HG02938 (cell line): ENCODE results near the gene MTRF1.

Source experiments
- ATAC-seq: cut with Tn5 transposase; IDR thresholded peaks from one replicate; pipeline ENCODE4 v1.9.1; 2021; ENCODE audit warnings: mild to moderate bottlenecking, moderate library complexity; ENCODE audit not compliant: unreplicated experiment

MTRF1 gene, protein sequence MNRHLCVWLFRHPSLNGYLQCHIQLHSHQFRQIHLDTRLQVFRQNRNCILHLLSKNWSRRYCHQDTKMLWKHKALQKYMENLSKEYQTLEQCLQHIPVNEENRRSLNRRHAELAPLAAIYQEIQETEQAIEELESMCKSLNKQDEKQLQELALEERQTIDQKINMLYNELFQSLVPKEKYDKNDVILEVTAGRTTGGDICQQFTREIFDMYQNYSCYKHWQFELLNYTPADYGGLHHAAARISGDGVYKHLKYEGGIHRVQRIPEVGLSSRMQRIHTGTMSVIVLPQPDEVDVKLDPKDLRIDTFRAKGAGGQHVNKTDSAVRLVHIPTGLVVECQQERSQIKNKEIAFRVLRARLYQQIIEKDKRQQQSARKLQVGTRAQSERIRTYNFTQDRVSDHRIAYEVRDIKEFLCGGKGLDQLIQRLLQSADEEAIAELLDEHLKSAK

GRCh38 chr13:41263261-41263971 lies at the start of gene MTRF1:
Gene MTRF1 (minus strand): TSS chr13:41263576. CDS start chr13:41260907, 2,669 bp downstream.
- ATAC-seq = peak; percentile 89

DNA sequence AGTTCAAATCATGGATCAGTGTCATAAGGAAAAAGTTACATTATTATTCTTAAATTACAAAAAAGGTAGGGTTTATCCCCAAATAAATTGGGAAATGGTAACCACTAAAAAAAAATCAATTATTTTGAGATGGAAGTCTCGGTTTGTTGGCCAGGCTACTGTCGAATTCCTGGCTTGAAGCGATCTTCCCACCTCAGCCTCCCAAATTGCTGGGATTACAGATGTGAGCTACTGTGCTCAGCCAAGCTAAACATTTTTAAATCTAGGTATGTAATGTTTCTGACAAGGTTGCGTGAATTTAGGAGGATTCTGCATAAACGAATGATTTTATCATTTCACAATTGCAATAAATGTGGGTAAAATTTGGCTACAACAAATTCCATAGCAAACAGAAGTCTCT lies 49.7 kb upstream of the MTRF1 start:
- ATAC-seq = no peak

DNA sequence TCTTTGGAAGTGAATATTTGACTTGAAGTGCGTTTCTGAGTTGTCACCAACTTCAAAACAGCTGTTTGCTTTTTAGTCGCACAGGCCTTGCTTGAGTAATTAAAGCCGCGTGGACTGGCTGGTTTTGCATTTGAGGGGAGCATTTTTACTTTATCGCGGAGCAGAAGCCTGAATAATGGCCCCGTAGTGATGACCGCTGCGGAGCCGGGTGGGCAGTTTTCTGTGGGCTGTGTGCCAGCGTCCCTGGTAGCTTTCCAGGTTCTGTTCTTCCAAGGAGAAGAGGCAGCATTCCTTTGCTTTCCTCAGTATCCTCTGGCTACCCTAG lies 48.8 kb upstream of the MTRF1 start:
- no peak for ATAC-seq

- peak; percentile 42 for ATAC-seq
These were observed 48.2 kb upstream of the MTRF1 start for GRCh38 chr13:41311406-41312175.

GRCh38 chr13:41310963-41311405 lies 47.6 kb upstream of the MTRF1 start, which contains the start of gene NAA16:
Gene NAA16 (plus strand): TSS chr13:41311267. CDS start chr13:41311529, 262 bp downstream.
- ATAC-seq = peak; percentile 67

GRCh38 chr13:41307884-41308640 lies 44.7 kb upstream of the MTRF1 start:
- no peak for ATAC-seq

DNA sequence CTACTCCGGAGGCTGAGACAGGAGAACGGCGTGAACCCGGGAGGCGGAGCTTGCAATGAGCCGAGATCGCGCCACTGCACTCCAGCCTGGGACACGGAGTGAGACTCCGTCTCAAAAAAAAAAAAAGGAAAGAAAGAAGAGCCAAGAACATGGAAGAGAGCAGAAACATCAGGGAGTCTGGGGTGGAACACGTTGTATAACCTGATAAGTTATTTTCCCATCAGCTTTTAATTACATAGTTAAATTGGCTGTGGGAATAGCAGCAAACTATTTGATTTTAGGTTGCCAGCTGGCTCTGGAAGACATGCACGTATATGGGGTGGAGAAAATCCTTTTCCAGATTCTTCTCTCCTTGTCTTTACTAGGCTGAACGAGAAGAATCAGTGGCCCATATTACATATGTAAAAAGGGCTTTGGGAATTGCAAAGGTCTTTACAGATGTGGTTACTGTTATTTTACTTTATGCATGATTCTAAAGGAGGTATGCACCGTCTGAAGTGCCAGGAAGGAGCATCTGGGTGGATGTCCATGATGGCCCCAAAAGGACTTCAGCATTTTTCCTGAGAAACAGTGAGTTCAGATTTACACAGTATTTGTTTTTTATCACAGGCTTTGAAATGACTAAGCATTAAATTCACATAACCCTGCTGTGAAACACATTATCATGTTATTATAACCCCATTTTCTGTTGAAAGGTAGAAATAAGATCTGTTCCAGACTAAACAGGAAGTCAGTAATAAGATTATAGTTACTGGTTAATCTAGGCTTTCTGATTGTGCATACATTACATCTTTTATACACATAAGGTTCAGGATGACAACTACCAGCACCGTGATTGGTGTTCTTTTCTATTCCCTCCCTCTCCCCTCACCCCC lies 43.1 kb upstream of the MTRF1 start:
- ATAC-seq = no peak

- ATAC-seq = no peak
These were observed 41.2 kb upstream of the MTRF1 start for GRCh38 chr13:41304551-41304950.

GRCh38 chr13:41302743-41303142 lies 39.4 kb upstream of the MTRF1 start:
- no peak for ATAC-seq

DNA sequence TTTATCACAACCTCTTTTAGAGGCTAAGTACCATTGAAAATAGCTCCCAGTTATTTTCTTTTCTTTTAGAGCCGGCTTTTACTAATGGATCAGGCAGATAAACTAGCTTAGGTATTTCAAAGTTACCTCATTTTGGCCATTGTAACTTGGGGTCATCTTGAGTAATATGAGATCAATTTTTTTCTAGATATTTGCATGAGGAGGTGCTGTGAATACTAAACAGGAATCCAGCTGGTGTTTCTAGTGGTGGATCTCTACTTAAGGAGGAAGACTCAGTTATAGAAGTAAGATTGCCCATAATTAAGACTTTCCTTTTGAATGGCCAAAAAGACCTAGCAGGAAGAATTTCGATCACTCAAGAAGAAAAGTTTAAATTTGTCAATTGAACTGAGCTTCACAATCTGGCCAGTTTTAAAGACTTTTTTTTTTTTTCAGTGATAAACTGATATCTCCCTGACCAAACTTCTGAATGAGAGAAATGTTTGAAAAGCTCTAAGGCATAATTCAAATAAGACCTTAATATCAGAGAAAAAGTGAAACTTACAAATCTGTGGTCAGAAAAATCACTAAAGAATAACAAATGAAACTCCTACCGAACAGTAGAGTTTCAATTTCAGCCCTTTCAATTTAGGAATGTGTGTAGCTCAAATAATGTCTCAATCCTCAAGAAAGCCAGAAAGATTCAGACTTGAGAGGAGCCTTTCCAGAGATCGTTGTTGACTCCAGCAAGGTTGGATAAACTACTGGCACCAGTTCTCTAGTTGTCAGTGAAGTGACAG lies 36.1 kb upstream of the MTRF1 start:
- no peak for ATAC-seq

GRCh38 chr13:41296879-41297646 lies 33.7 kb upstream of the MTRF1 start:
- ATAC-seq = no peak

GRCh38 chr13:41295973-41296372 lies 32.6 kb upstream of the MTRF1 start:
- no peak for ATAC-seq

DNA sequence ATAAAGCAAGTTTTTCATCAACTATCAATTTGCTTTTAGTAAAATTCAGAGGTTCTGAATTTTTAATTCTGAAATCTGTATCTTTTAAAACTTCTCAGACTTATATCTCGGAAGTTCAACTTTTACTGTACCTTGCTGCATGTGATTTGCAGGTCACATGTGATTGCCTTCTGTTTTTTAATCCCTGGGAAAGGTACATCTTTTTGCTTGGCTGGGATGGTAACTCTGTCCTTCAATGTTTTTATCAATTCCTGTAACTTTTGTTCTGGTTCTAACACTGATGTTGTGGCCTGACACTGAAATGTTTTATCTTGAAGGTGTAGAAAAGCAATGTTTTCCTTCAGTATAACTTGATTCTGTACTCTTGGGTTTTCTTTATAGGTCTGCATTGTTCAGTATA lies 31.5 kb upstream of the MTRF1 start:
- no peak for ATAC-seq

DNA sequence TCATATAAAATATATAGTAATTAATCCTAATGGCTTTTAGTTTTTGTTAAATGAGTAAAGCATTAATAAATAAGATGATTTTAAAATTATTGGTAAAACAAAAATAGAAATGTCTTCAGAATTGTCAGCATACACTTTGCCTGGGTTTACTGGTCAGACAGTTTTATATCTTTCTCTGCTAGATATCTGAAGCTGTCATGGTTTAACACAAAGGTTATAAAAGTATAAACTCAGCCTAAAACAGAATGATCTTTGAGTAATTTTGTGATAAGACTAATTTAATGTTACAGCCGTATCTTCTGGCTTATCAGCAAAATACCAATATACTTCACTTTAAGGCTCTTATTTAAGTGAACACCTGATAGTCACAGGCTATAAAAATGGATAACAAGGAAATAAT lies 29.9 kb upstream of the MTRF1 start:
- no peak for ATAC-seq

- no peak for ATAC-seq
These were observed 27.9 kb upstream of the MTRF1 start for GRCh38 chr13:41291246-41291645.

DNA sequence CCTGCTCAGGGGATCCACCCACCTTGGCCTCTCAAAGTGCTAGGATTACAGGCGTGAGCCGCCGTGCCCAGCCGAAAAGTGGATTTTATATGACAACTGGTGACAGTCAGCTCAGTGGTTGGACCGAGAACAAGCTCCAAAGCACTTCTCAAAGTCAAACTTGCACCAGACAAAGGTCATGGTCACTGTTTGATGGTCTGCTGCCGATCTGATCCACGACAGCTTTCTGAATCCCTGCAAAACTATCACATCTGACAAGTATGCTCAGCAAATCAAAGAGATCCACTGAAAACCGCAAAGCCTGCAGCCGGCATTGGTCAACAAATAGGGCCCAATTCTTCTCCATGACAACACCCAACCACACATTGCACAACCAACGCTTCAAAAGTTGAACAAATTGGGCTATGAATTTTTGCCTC lies 26.1 kb upstream of the MTRF1 start:
- no peak for ATAC-seq

DNA sequence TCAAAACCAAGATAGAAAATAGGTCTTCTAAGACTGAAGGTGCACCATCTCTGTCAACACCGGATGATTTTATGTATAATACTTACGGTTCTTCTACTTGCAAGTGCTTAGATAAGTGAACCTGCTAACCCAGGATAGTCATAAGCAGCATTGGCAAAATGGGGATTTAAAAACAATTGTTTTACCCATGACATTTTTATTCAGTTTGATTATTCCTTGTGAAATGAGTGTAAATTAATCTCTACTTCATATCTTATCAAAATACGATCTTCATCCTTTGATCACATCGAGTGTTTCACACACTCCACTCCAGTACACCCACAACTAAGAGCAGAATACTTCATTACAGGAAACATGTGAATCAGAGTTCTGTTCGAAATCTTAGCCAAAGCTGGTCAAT lies 23.0 kb upstream of the MTRF1 start:
- ATAC-seq = no peak
